BJ (cell line): ENCODE data around the gene KRTAP5-8. TPM values are rescaled to one million over a fixed set of nuclear protein-coding genes. Genes with fewer than 3 reads are reported as not detected.
A peak's percentile ranks its signal among the peaks of the same experiment; 100 is the strongest.
"Not testable (repeated sequence)": the region's sequence is repeated elsewhere in the genome, so short reads cannot be mapped to it uniquely, and the experiment has no call there.

Experiments used
- CTCF ChIA-PET: fragments of 350-600 bp; formaldehyde crosslinking; extraction: SDS; loops from one replicate; lab custom pipeline; 2021; ENCODE audit warnings: antibody characterized with exemption, inconsistent platforms; lab: Yijun Ruan, JAX
- POLR2A ChIA-PET: fragments of 300-600 bp; sonication (Branson Sonifier 250); formaldehyde crosslinking; extraction: SDS; loops from one replicate; lab custom pipeline; 2021; ENCODE audit warnings: antibody characterized with exemption; lab: Charles Lee
- DNase-seq: peaks from one replicate; pipeline ENCODE4 v3.0.0-alpha.2; 2011; ENCODE audit warnings: low read depth
- H3K27me3 ChIP-seq: 2 replicates; pipeline ENCODE4 v1.6.0; 2011; ENCODE audit warnings: low read length; ENCODE audit not compliant: control insufficient read depth, insufficient read depth
- H3K36me3 ChIP-seq: 2 replicates; pipeline ENCODE4 v1.5.1; 2011; ENCODE audit warnings: low read length; ENCODE audit not compliant: control insufficient read depth, insufficient read depth
- H3K4me3 ChIP-seq: 2 replicates; pipeline ENCODE4 v1.5.1; 2011; ENCODE audit warnings: low read depth, mild to moderate bottlenecking, control low read depth, low read length
- polyA plus RNA-seq: library from polyadenylated mRNA; depleted of rRNA; stranded (reverse); fragments of >200 nt; gene quantifications from 2 replicates; pipeline ENCODE4 v1.2.3, GENCODE V29; 2011; rRNA removed
- small RNA-seq: library from RNA; depleted of rRNA; stranded (forward); fragments of <200 nt; gene quantifications from one replicate; pipeline ENCODE3, GENCODE V24; 2012; ENCODE audit warnings: low replicate concordance, low read depth; ENCODE audit not compliant: insufficient read length
- TF ChIP-seq, protein P1 (sequence below): IDR thresholded peaks from 2 replicates; pipeline ENCODE4 v1.5.1; 2011; ENCODE audit warnings: low read depth, mild to moderate bottlenecking, control low read depth, inconsistent platforms, low read length, moderate library complexity; ENCODE audit not compliant: insufficient read depth

Gene KRTAP5-8
- polyA plus RNA-seq, 1 experiment = not detected

DNA sequence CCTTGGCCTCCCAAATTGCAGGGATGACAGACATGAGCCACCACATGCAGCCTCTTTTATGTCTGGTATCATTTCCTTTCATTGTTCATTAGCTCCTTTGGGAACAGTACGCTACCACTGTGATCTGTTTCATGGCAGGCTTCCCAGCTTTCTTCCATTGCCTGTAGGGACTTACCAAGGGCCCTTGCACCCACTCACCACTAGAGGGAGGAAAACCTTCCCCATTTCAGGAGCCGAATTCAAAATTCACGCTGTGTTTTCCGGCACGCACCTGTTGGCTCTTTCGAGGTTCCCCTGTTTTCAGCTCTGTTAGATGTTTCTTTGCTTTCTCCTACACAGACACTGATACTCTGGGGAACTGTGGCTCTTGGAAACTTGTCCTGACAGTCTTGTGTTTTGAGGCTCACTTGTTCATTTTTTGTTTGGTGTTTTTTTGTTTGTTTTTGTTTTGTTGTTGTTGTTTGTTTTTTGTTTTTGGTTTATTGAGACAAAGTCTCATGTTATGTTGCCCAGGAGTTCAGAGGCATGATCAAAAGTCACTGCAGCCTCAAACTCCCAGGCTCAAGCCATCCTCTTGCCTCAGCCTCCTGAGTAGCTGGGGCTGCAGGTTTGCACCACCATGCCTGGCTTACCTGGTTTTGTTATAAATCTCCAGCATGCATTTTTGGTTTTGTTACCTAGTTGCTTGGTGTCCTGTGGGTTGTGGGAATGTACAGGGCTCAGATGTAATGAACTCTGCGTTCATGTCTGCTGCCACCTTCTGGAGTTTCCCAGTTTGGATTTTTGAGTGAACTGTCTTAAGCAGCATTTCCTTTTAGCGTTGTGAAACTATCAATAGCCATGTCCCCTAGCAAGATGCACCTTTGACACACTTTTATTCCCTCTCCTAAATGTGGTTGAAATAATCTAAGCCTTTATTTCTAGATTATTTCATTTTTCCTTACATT is 42.5 kb downstream of the KRTAP5-8 start:
- TF ChIP-seq, protein P1, sequence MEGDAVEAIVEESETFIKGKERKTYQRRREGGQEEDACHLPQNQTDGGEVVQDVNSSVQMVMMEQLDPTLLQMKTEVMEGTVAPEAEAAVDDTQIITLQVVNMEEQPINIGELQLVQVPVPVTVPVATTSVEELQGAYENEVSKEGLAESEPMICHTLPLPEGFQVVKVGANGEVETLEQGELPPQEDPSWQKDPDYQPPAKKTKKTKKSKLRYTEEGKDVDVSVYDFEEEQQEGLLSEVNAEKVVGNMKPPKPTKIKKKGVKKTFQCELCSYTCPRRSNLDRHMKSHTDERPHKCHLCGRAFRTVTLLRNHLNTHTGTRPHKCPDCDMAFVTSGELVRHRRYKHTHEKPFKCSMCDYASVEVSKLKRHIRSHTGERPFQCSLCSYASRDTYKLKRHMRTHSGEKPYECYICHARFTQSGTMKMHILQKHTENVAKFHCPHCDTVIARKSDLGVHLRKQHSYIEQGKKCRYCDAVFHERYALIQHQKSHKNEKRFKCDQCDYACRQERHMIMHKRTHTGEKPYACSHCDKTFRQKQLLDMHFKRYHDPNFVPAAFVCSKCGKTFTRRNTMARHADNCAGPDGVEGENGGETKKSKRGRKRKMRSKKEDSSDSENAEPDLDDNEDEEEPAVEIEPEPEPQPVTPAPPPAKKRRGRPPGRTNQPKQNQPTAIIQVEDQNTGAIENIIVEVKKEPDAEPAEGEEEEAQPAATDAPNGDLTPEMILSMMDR = peak; percentile 91
- CTCF ChIA-PET = interaction anchor here (0.5 to 1.9 kb wide), 9 partner anchors 9 to 817 kb away, joined by 3 to 14 read pairs (median 4); no protein-coding TSS in a partner anchor
- no peak for DNase-seq

DNA sequence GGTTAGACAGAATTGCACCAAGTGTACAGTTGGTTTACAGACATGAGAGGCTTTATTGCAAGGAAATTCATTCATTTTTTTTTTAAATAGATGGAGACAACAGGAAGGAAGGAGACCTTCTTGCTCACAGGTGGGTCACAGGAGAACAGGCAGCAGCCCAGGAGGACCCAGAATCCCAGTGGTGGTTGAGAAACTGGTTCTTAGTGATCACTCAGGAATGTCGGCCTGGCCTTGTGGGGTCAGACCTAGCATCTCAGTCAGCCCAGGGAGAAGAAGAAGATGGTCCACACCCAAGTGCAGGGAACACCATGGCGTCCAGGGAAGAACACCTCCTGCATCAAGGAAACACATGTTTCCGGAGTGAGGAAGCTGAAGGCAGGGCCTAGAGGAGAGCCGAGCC is 44.0 kb downstream of the KRTAP5-8 start:
- ChIA-PET POLR2A (no interaction called here), CTCF (interaction anchor here (0.9 kb wide), 1 partner anchor 17 kb away, joined by 3 read pairs; no protein-coding TSS in a partner anchor)
- H3K36me3 ChIP-seq = no peaks in the 10 kb centered on the region
- H3K27me3 ChIP-seq = no peaks in the 10 kb centered on the region; the same call in 1 of the 2 replicates
- DNase-seq = no peak
- TF ChIP-seq, protein P1 = no peak
- H3K4me3 ChIP-seq = no peak overlapping the region

More for the DNA sequence above, 42.5 kb downstream of the KRTAP5-8 start:
- POLR2A ChIA-PET = interaction anchor here (0.6 kb wide), 1 partner anchor 889 kb away, joined by 6 read pairs; no protein-coding TSS in a partner anchor
- H3K27me3 ChIP-seq = no peaks in the 10 kb centered on the region; the same call in 1 of the 2 replicates
- H3K36me3 ChIP-seq = no peaks in the 10 kb centered on the region
- H3K4me3 ChIP-seq = no peak overlapping the region

- ChIA-PET POLR2A (no interaction called here), CTCF (interaction anchor here (0.9 kb wide), 1 partner anchor 16 kb away, joined by 3 read pairs; no protein-coding TSS in a partner anchor)
- TF ChIP-seq, protein P1 = no peak
- Histone ChIP-seq H3K27me3 (no peaks in the 10 kb centered on the region; the same call in 1 of the 2 replicates), H3K36me3 (no peaks in the 10 kb centered on the region), H3K4me3 (no peak within 1 kb of the TSS)
- DNase-seq = no peak
These were observed 44.6 kb downstream of the KRTAP5-8 start, which contains the start of gene KRTAP5-11 for GRCh38 chr11:71582309-71582895. TSS of gene KRTAP5-11 (minus strand) at chr11:71582875. CDS start at chr11:71582837, 38 bp downstream.

DNA sequence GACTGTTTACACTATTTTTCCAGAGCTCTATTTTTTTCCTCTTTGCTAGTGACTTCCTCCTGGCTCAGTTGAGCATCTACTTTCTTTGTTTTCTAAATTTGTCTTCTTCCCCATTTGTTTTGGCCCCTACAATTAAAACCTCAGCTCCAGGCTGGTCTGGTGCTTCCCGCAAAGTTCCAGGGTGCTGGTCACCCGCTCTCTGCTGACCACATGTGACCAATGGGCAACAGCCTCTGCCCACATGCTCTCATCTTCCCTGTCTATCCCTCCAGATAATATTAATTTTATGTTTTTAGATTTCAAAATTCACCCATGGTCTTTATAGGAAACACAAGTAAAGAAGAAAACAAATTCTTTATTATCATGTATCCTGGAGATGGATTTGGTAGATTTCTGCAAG is 45.1 kb downstream of the KRTAP5-8 start:
- DNase-seq, H3K27me3 ChIP-seq, H3K4me3 ChIP-seq, POLR2A ChIA-PET, H3K36me3 ChIP-seq: not testable (repeated sequence)
- CTCF ChIA-PET = interaction anchor here (0.9 kb wide), 1 partner anchor 15 kb away, joined by 3 read pairs; no protein-coding TSS in a partner anchor

DNA sequence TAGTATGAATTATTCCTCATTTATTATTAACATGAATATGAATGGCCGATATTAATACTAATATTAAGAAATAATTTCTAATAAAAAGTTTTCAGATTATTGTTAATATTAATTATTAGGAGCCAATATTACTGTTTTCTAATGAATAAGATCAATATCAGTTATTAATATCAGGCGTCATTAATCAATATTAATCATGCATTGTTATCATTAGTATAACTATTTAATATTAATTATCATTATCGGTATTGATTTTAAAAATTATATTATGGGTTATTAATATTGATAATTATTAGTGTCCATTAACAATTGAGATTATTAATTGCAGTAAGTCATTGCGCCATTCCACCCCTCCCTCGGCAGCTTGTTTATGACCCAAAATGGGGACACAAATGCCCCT is 47.8 kb downstream of the KRTAP5-8 start:
- H3K4me3 ChIP-seq, CTCF ChIA-PET, H3K27me3 ChIP-seq, DNase-seq, H3K36me3 ChIP-seq, POLR2A ChIA-PET: not testable (repeated sequence)

DNA sequence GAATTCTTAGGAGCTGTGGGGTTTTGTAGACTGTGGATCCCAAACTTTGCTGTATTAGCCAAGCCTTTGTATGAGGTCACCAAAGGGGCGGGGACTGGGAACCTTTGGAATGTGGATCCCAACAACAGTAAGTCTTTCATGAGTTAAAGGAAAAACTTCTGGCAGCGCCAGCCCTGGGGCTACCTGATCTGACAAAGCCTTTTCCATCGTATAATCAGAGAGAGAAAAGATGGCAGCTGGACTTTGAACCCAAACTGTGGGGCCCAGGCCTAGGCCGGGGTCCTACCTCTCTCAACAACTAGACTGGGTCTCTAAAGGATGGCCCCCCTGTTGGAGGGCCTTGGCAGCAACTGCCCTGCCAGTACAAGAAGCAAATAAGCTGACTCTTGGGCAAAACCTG is 50.5 kb downstream of the KRTAP5-8 start:
- CTCF ChIA-PET = not testable (repeated sequence)

More for the DNA sequence above, 50.5 kb downstream of the KRTAP5-8 start:
- H3K27me3 ChIP-seq, POLR2A ChIA-PET, DNase-seq, H3K36me3 ChIP-seq, H3K4me3 ChIP-seq: not testable (repeated sequence)

Small RNA genes lying within 50 kb of the gene (small RNA-seq; reads per million reads assigned to genes)
- gene AP000867.1 (not detected), gene KRTAP5-14P (not detected)

Other genes with a start within 250 kb of the KRTAP5-8 start
- 42.3 and 61.1 TPM in 2 replicates for gene DHCR7, start 89.6 kb upstream of the KRTAP5-8 start, polyA plus RNA-seq
- 44.3 and 63.6 TPM in 2 replicates for gene NADSYN1, start 84.8 kb upstream of the KRTAP5-8 start, polyA plus RNA-seq
- not detected in 2 replicates for gene KRTAP5-7, start 10.8 kb upstream of the KRTAP5-8 start, polyA plus RNA-seq
- 0.09 TPM in 1 of 2 replicates, not detected in the other for gene KRTAP5-9, start 10.4 kb downstream of the KRTAP5-8 start, polyA plus RNA-seq
- gene KRTAP5-10, start 27.5 kb downstream of the KRTAP5-8 start, polyA plus RNA-seq = 0.06 TPM in 1 of 2 replicates, not detected in the other
- gene KRTAP5-11, start 44.9 kb downstream of the KRTAP5-8 start, polyA plus RNA-seq = not detected in 2 replicates